B cell (primary cell): ENCODE measurements around the gene TRMT61A. TPM values are rescaled to one million over a fixed set of nuclear protein-coding genes. Genes with fewer than 3 reads are reported as not detected.

Source experiments
- ATAC-seq: fragments of 200-7000 bp; cut with Tn5 transposase; one replicate; pipeline ENCODE4 v1.10.0; 2021; ENCODE audit warnings: low read depth, mild to moderate bottlenecking, moderate number of reproducible peaks, moderate library complexity
- CTCF ChIA-PET: fragments of 350-600 bp; sonication (Branson Sonifier 250); formaldehyde crosslinking; loops from one replicate; lab custom pipeline; 2021; ENCODE audit warnings: antibody characterized with exemption, inconsistent platforms; lab: Charles Lee
- POLR2A ChIA-PET: fragments of 350-600 bp; sonication (Branson Sonifier 250); formaldehyde crosslinking; loops from one replicate; lab custom pipeline; 2021; ENCODE audit warnings: antibody characterized with exemption; lab: Charles Lee
- DNase-seq: peaks from one replicate; pipeline ENCODE4 v3.0.0; 2013
- H2AFZ ChIP-seq: 2 replicates; pipeline ENCODE4 v1.6.1; 2012; ENCODE audit warnings: mild to moderate bottlenecking, low read depth, low read length; ENCODE audit not compliant: insufficient read depth, poor library complexity, severe bottlenecking
- H3K27ac ChIP-seq, 2 donors: 1 replicate in 1 of 2; 2 replicates in 1 of 2; pipeline ENCODE4 v1.5.1; 2012 to 2013; ENCODE audit warnings: low read length in 2 of 2, mild to moderate bottlenecking in 2 of 2, moderate library complexity in 1 of 2
- H3K27me3 ChIP-seq, 4 experiments: fragments of 200-600 bp in 1 of 4; sonication (generic) in 1 of 4; replicated peaks in 1 of 4; 1 replicate in 2 of 4; 2 replicates in 2 of 4; pipeline versions ENCODE4 v1.6.1 to v1.7.0; 2013 to 2016; ENCODE audit warnings: low read length in 3 of 4, mild to moderate bottlenecking in 2 of 4, mixed read lengths in 1 of 4, moderate library complexity in 1 of 4; ENCODE audit not compliant: insufficient read depth in 4 of 4, control insufficient read depth in 3 of 4; ENCODE audit errors: control extremely low read depth in 1 of 4
- H3K36me3 ChIP-seq, 2 experiments: replicated peaks in 1 of 2; 1 replicate in 1 of 2; 2 replicates in 1 of 2; pipeline versions ENCODE4 v1.6.1 to v1.7.1; 2013; ENCODE audit warnings: low read length in 1 of 2; ENCODE audit not compliant: insufficient read depth in 2 of 2, control insufficient read depth in 1 of 2; ENCODE audit errors: control extremely low read depth in 1 of 2, extremely low read depth in 1 of 2
- H3K4me1 ChIP-seq, 2 donors: fragments of 200-600 bp in 1 of 2; sonication (generic) in 1 of 2; 1 replicate in 1 of 2; 2 replicates in 1 of 2; pipeline versions ENCODE4 v1.5.1 to v1.6.1; 2013 to 2017; ENCODE audit warnings: low read length in 2 of 2; ENCODE audit not compliant: control insufficient read depth in 2 of 2, insufficient read depth in 2 of 2
- H3K4me2 ChIP-seq: replicated peaks from 2 replicates; pipeline ENCODE3; 2012; ENCODE audit warnings: mild to moderate bottlenecking, low read depth, low read length; ENCODE audit not compliant: poor library complexity, severe bottlenecking
- H3K4me3 ChIP-seq, 5 experiments: fragments of 200-600 bp in 1 of 5; sonication (generic) in 1 of 5; 1 replicate in 3 of 5; 2 replicates in 2 of 5; pipeline versions ENCODE4 v1.5.1 to v1.7.0; 2011 to 2016; ENCODE audit warnings: low read length in 4 of 5, mild to moderate bottlenecking in 4 of 5, low read depth in 2 of 5, control low read depth in 1 of 5, moderate library complexity in 1 of 5; ENCODE audit not compliant: insufficient read depth in 1 of 5; ENCODE audit errors: control extremely low read depth in 1 of 5, extremely low read depth in 1 of 5
- H3K79me2 ChIP-seq: fragments of 200-600 bp; sonication (generic); one replicate; pipeline ENCODE4 v1.6.0; 2016; ENCODE audit warnings: low read length; ENCODE audit not compliant: control insufficient read depth, insufficient read depth
- H3K9ac ChIP-seq: fragments of 200-600 bp; sonication (generic); 2 replicates; pipeline ENCODE4 v1.6.1; 2017; ENCODE audit warnings: mild to moderate bottlenecking, low read length, moderate library complexity
- H3K9me3 ChIP-seq, 3 donors: one replicate each; pipeline versions ENCODE4 v1.6.1 to v1.7.1; 2013; ENCODE audit warnings: low read length in 2 of 3; ENCODE audit not compliant: control insufficient read depth in 2 of 3, insufficient read depth in 1 of 3; ENCODE audit errors: control extremely low read depth in 1 of 3
- H4K20me1 ChIP-seq: 2 replicates; pipeline ENCODE4 v1.6.0; 2012; ENCODE audit warnings: mild to moderate bottlenecking, low read length; ENCODE audit not compliant: insufficient read depth, control insufficient read depth, poor library complexity, severe bottlenecking
- H3K27ac Mint-ChIP-seq: one replicate; pipeline ENCODE4 v1.8.0; 2021; ENCODE audit warnings: mixed read lengths
- H3K27me3 Mint-ChIP-seq: one replicate; pipeline ENCODE4 v1.8.0; 2021; ENCODE audit warnings: mixed read lengths
- H3K4me1 Mint-ChIP-seq: one replicate; pipeline ENCODE4 v1.8.0; 2021; ENCODE audit warnings: mixed read lengths
- H3K4me3 Mint-ChIP-seq: one replicate; pipeline ENCODE4 v1.8.0; 2021; ENCODE audit warnings: mixed read lengths
- H3K9me3 Mint-ChIP-seq: one replicate; pipeline ENCODE4 v1.8.0; 2022; ENCODE audit warnings: mixed read lengths; ENCODE audit not compliant: insufficient read depth
- EZH2 ChIP-seq: IDR thresholded peaks from 2 replicates; pipeline ENCODE4 v1.6.1; 2012; ENCODE audit warnings: borderline replicate concordance, low read depth, mild to moderate bottlenecking, moderate library complexity, low read length; ENCODE audit not compliant: insufficient read depth, poor library complexity, severe bottlenecking
- WGBS: methylation state at CpG from one replicate; pipeline ENCODE4 v1.1.5; 2013; ENCODE audit warnings: missing lambda C conversion rate; ENCODE audit not compliant: insufficient coverage; 5-methylcytosine and 5-hydroxymethylcytosine counted together
- intact Hi-C: fragments of 100-400 bp; cut with micrococcal nuclease; formaldehyde crosslinking; loops from one replicate; pipeline ENCODE4 v1.10.0; 2022
- polyA plus RNA-seq: library from polyadenylated mRNA; depleted of rRNA; stranded (reverse); fragments of >200 nt; gene quantifications from 2 replicates; pipeline ENCODE4 v1.2.3, GENCODE V29; 2012
- total RNA-seq, 2 donors: library from RNA; stranded (reverse); fragments of 120-200 nt in 1 of 2; gene quantifications; 1 replicate in 1 of 2; 2 replicates in 1 of 2; pipeline versions ENCODE4 v1.2.3 to v1.2.4, GENCODE V29; 2013 to 2022
- TF ChIP-seq, protein P1 (sequence below): fragments of 200-600 bp; IDR thresholded peaks from one replicate; pipeline ENCODE4 v1.8.0; 2022; ENCODE audit warnings: antibody characterized with exemption, mild to moderate bottlenecking

TRMT61A gene
- total and polyA plus RNA-seq, 2 donors (not counting 1 experiment from before 2014, with no cell fraction given) = 9.5 to 18.4 TPM

DNA sequence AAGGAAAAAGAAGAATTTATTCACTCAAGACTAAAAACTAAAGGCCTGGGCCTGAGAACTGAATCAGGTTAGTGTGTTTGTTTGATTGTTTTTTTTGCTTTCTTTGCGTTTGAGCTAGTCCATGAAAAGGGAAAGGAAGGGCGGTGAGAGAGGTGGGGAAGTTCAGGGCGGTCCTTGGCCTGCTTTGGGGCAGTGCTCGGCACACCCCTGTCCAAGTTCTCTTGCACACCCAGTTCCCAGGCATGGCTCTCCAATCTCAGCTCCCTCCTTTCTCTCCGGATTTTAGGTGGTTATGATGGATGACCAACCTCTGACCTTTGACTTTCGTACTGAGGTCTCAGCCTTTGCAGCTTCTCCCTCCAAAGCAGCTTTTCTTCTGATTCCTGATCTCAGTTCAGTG, 45.1 kb downstream of the TRMT61A start:
- no peaks in the 10 kb centered on the region for H3K9me3 ChIP-seq
- H3K9ac ChIP-seq = no peak overlapping the region
- WGBS = 93% methylated on average over 3 of the region's 6 CpGs
- H3K79me2 ChIP-seq = peaks cover 36% of the 10 kb centered on the region
- POLR2A ChIA-PET = no interaction called here
- H3K36me3 ChIP-seq = peaks cover 6 to 40% of the 10 kb centered on the region in 2 experiments
- H4K20me1 ChIP-seq = peaks cover 22% of the 10 kb centered on the region
- no peak overlapping the region for H3K4me3 Mint-ChIP-seq
- H3K4me1 Mint-ChIP-seq = peaks cover 3% of the 10 kb centered on the region
- ATAC-seq = no peak
- no peak overlapping the region for H3K4me3 ChIP-seq
- no peak overlapping the region for H3K27ac Mint-ChIP-seq
- no peak overlapping the region for H2AFZ ChIP-seq
- no peak overlapping the region for H3K27ac ChIP-seq
- CTCF ChIA-PET = interaction anchor here (0.5 to 3.8 kb wide), 5 partner anchors 94 to 862 kb away, joined by 3 to 30 read pairs (median 3); no protein-coding TSS in a partner anchor
- no peaks in the 10 kb centered on the region for H3K4me1 ChIP-seq
- H3K4me2 ChIP-seq = no peak overlapping the region
- intact Hi-C loops = no loop called here
- DNase-seq = no peak
- no peaks in the 10 kb centered on the region for H3K27me3 Mint-ChIP-seq
- H3K9me3 Mint-ChIP-seq = no peaks in the 10 kb centered on the region
- no peaks in the 10 kb centered on the region for H3K27me3 ChIP-seq
- TF ChIP-seq EZH2 = no peak
- TF ChIP-seq, protein P1, sequence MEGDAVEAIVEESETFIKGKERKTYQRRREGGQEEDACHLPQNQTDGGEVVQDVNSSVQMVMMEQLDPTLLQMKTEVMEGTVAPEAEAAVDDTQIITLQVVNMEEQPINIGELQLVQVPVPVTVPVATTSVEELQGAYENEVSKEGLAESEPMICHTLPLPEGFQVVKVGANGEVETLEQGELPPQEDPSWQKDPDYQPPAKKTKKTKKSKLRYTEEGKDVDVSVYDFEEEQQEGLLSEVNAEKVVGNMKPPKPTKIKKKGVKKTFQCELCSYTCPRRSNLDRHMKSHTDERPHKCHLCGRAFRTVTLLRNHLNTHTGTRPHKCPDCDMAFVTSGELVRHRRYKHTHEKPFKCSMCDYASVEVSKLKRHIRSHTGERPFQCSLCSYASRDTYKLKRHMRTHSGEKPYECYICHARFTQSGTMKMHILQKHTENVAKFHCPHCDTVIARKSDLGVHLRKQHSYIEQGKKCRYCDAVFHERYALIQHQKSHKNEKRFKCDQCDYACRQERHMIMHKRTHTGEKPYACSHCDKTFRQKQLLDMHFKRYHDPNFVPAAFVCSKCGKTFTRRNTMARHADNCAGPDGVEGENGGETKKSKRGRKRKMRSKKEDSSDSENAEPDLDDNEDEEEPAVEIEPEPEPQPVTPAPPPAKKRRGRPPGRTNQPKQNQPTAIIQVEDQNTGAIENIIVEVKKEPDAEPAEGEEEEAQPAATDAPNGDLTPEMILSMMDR = no peak

DNA sequence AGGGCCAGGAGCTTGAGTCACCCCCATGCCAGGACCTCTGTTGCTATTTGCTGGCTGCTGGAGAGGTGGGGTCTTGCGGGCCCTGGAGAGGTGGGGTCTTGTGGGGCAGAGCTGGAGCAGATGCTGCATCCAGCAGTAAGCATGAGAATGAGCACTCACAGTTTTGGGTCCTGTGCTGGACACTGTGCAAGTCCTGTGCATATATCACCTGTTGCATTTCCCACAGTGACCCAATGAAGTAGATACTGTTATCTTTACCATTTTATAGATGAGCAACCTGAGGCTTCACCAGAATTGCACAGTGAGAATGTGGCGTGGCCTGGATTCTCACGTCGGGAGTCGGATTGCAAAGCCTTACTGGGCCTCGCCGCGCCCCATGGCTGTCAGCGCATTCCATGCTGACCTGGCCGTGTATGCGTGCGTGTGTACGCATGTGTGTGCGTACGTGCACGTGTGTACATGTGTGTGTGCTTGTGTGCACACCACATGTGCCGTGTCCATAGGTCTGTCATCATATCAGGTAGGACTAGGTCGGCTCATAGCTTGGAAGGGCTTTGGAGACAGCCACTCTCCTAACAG, 45.8 kb downstream of the TRMT61A start:
- POLR2A ChIA-PET = interaction anchor here (0.6 kb wide), 1 partner anchor 185 kb away, joined by 6 read pairs; no protein-coding TSS in a partner anchor
- ATAC-seq (no peak), DNase-seq (no peak)
- CTCF ChIA-PET = interaction anchor here (0.6 to 3.8 kb wide), 3 partner anchors 94 to 244 kb away, joined by 3 to 30 read pairs (median 3); no protein-coding TSS in a partner anchor
- H3K9me3 Mint-ChIP-seq = no peaks in the 10 kb centered on the region
- no peak overlapping the region for H3K4me3 Mint-ChIP-seq
- no peaks in the 10 kb centered on the region for H3K4me1 Mint-ChIP-seq
- no peaks in the 10 kb centered on the region for H3K27me3 Mint-ChIP-seq
- Histone ChIP-seq H3K9me3 (no peaks in the 10 kb centered on the region), H3K79me2 (peaks cover 30% of the 10 kb centered on the region), H2AFZ (no peak overlapping the region), H4K20me1 (peaks cover 17% of the 10 kb centered on the region), H3K9ac (no peak overlapping the region), H3K27me3 (no peaks in the 10 kb centered on the region), H3K27ac (no peak overlapping the region), H3K4me3 (no peak overlapping the region), H3K4me2 (no peak overlapping the region), H3K36me3 (peaks cover 6 to 38% of the 10 kb centered on the region in 2 experiments), H3K4me1 (no peaks in the 10 kb centered on the region)
- WGBS = 96% methylated on average over 18 of the region's 18 CpGs
- H3K27ac Mint-ChIP-seq = no peak overlapping the region
- TF ChIP-seq, protein P1 = no peak
- TF ChIP-seq EZH2 = no peak
- intact Hi-C loops = no loop called here
